ENCODE results near the gene SLC19A1.

DNA sequence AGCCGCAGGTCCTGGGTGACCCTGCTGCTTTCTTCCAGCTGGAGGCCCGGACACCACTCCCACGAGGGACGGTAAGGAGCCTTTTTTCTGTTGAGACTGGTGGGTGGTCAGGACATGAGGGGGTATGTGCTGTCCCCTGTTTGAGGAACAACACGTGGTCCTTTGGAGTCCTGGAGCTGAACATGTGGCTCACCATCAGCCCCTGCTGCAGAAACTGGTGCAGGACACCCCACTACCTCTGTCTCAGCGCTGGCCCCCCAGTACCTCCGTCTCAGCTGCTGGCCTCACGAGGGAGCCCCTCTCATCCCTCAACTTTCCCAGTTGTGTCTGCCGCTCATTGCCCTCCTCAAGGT is 34.7 kb downstream of the SLC19A1 start:
- no peak for TF ChIP-seq POLR2AphosphoS5 (IDR thresholded peaks at IDR 0.05)
- no peak for TF ChIP-seq CTCF (IDR thresholded peaks at IDR 0.05)
- TF ChIP-seq EP300 (IDR thresholded peaks at IDR 0.05): no peak
- TF ChIP-seq POLR2A (IDR thresholded peaks at IDR 0.05): no peak
